ENCODE data around the gene PARD3B. TPM values are rescaled to one million over a fixed set of nuclear protein-coding genes. Genes with fewer than 3 reads are reported as not detected.

PARD3B gene
- total RNA-seq, 1 experiment from 2014 or later, result 6.4 TPM

- H3K18ac ChIP-seq (ENCODE audit: insufficient read length, low read depth, low read length), result no peak overlapping the region
- H2BK120ac ChIP-seq (ENCODE audit: low read depth, low read length, poor library complexity, severe bottlenecking), result no peak overlapping the region
- no peak overlapping the region for H4K5ac ChIP-seq (ENCODE audit: insufficient read length, low read depth, low read length)
- H2BK5ac ChIP-seq (ENCODE audit: insufficient read length, low read length), result no peak overlapping the region
- H3K27me3 ChIP-seq (ENCODE audit: insufficient read depth, low read length), result no peaks in the 10 kb centered on the region
- H4K20me1 ChIP-seq (ENCODE audit: control insufficient read depth, insufficient read depth, insufficient read length), result no peaks in the 10 kb centered on the region
- no peak overlapping the region for H3K27ac Mint-ChIP-seq
- DNase-seq, result no peak
- peaks cover 2 to 3% of the 10 kb centered on the region in 2 experiments; a peak in 3 of 5 replicates for H3K9me3 Mint-ChIP-seq
- peaks cover 3 to 6% (median 4%) of the 10 kb centered on the region in 3 experiments; a peak in 5 of 7 replicates for H3K36me3 Mint-ChIP-seq (ENCODE audit: insufficient read depth in 1 of 3, low read depth in 3 of 3)
- H3K9me3 ChIP-seq (ENCODE audit: control insufficient read depth, low read depth, low read length), result no peaks in the 10 kb centered on the region
- H3K4ac ChIP-seq (ENCODE audit: low read depth, low read length), result no peak overlapping the region
- no peak overlapping the region for H2BK15ac ChIP-seq (ENCODE audit: low read depth, low read length)
- no peak for TF ChIP-seq CTCF (conservative IDR thresholded peaks at IDR 0.05)
- no CpG with 5 or more reads among the region's 5 CpGs for WGBS (ENCODE audit: extremely low coverage, insufficient read length, low lambda C conversion rate)
- no peaks in the 10 kb centered on the region for H3K79me2 ChIP-seq (ENCODE audit: insufficient read depth, low read length)
- H3K4me2 ChIP-seq (ENCODE audit: insufficient read depth, insufficient read length, low read length), result no peak overlapping the region
- H3K56ac ChIP-seq (ENCODE audit: insufficient read length, low read depth, low read length), result no peak overlapping the region
- no peak overlapping the region for H3K9ac ChIP-seq (ENCODE audit: extremely low read depth, insufficient read length, low read length)
- no peak overlapping the region for H2AFZ ChIP-seq (ENCODE audit: low read length)
- H4K8ac ChIP-seq (replicated peaks; ENCODE audit: insufficient read length, low read depth, low read length), result no peak overlapping the region
- no peak overlapping the region for H3T11ph ChIP-seq (ENCODE audit: low read length)
- no peak overlapping the region for H3K4me3 Mint-ChIP-seq
- H3K4me1 Mint-ChIP-seq, result peaks cover 5 to 13% of the 10 kb centered on the region in 2 experiments; a peak in 2 of 4 replicates
- H3K23ac ChIP-seq (ENCODE audit: insufficient read length, low read depth, low read length), result no peak overlapping the region
- H2BK20ac ChIP-seq (ENCODE audit: low read depth, low read length, poor library complexity, severe bottlenecking), result no peak overlapping the region
- H3K4me1 ChIP-seq (ENCODE audit: insufficient read depth, low read length), result no peaks in the 10 kb centered on the region; the same call in 1 of the 2 replicates
- no peaks in the 10 kb centered on the region; the same call in 1 of the 2 replicates for H3K27me3 Mint-ChIP-seq (ENCODE audit: low read depth)
- no peaks in the 10 kb centered on the region for H3K23me2 ChIP-seq (ENCODE audit: insufficient read length, low read depth, low read length, poor library complexity, severe bottlenecking)
- no peak overlapping the region for H2AK5ac ChIP-seq (ENCODE audit: insufficient read length, low read length)
- no peak overlapping the region for H2BK12ac ChIP-seq (ENCODE audit: insufficient read length, low read depth, low read length)
- H3K14ac ChIP-seq (ENCODE audit: insufficient read depth, low read length), result no peak overlapping the region
- no peaks in the 10 kb centered on the region for H3K79me1 ChIP-seq (ENCODE audit: insufficient read depth, low read depth, low read length, poor library complexity, severe bottlenecking)
- H3K27ac ChIP-seq (ENCODE audit: insufficient read length, low read depth, low read length), result no peak overlapping the region
- no peak overlapping the region for H4K91ac ChIP-seq (ENCODE audit: insufficient read length, low read depth, low read length)
These were observed 765.9 kb downstream of the PARD3B start for GRCh38 chr2:205311201-205311600.

Data from H9 (cell line).